Medulla oblongata (tissue), 1 donor: ENCODE measurements around the gene SLC11A1.

ENCODE experiments used
- DNase-seq: peaks from one replicate; pipeline ENCODE4 v3.0.0-alpha.2; 2015; ENCODE audit errors: extremely low spot score

Gene SLC11A1

GRCh38 chr2:218381916-218382366, at the start of gene SLC11A1:
Gene SLC11A1, plus strand, starts transcription at chr2:218382273. Its CDS starts 96 bp downstream, at chr2:218382369.
- peak; percentile 79 for DNase-seq

- DNase-seq, result no peak
Observed at GRCh38 chr2:218332288-218332687, 49.8 kb upstream of the SLC11A1 start.

GRCh38 chr2:218332920-218333645, 49.0 kb upstream of the SLC11A1 start:
- peak; percentile 43 for DNase-seq

- no peak for DNase-seq
Observed at GRCh38 chr2:218334531-218334930, 47.5 kb upstream of the SLC11A1 start.

GRCh38 chr2:218340656-218341055, 41.4 kb upstream of the SLC11A1 start:
- DNase-seq, result no peak

- no peak for DNase-seq
Observed at GRCh38 chr2:218341381-218341780, 40.7 kb upstream of the SLC11A1 start.

GRCh38 chr2:218342837-218343236, 39.2 kb upstream of the SLC11A1 start:
- DNase-seq, result no peak

- DNase-seq, result no peak
Observed at GRCh38 chr2:218343591-218343990, 38.5 kb upstream of the SLC11A1 start.

GRCh38 chr2:218344090-218344754, 37.9 kb upstream of the SLC11A1 start:
- DNase-seq, result no peak

- no peak for DNase-seq
Observed at GRCh38 chr2:218344755-218345417, 37.2 kb upstream of the SLC11A1 start.

- no peak for DNase-seq
Observed at GRCh38 chr2:218345491-218346236, 36.4 kb upstream of the SLC11A1 start.

GRCh38 chr2:218347172-218347571, 34.9 kb upstream of the SLC11A1 start:
- no peak for DNase-seq

- DNase-seq, result no peak
Observed at GRCh38 chr2:218354045-218354444, 28.0 kb upstream of the SLC11A1 start.

- DNase-seq, result no peak
Observed at GRCh38 chr2:218354850-218355443, 27.1 kb upstream of the SLC11A1 start.

- no peak for DNase-seq
Observed at GRCh38 chr2:218357236-218358177, 24.6 kb upstream of the SLC11A1 start.

- DNase-seq, result peak; percentile 64
Observed at GRCh38 chr2:218360453-218360852, 21.6 kb upstream of the SLC11A1 start.

GRCh38 chr2:218362606-218363005, 19.5 kb upstream of the SLC11A1 start:
- DNase-seq, result no peak

- DNase-seq, result no peak
Observed at GRCh38 chr2:218363736-218364135, 18.3 kb upstream of the SLC11A1 start.

GRCh38 chr2:218364196-218364595, 17.9 kb upstream of the SLC11A1 start:
- DNase-seq, result no peak

- DNase-seq, result no peak
Observed at GRCh38 chr2:218366621-218367414, 15.3 kb upstream of the SLC11A1 start.
